Breast epithelium (tissue), 4 donors: ENCODE data around the gene ZWILCH. TPM values are rescaled to one million over a fixed set of nuclear protein-coding genes. Genes with fewer than 3 reads are reported as not detected.

Experiments used
- DNase-seq, 2 donors: peaks; one replicate each; pipeline ENCODE4 v3.0.0-alpha.2; 2019; ENCODE audit warnings: low spot score in 2 of 2
- H3K27ac ChIP-seq, 2 donors: fragments of 200-600 bp; sonication (generic) in 1 of 2; one replicate each; pipeline ENCODE4 v1.5.1; 2016 to 2019; ENCODE audit warnings: mild to moderate bottlenecking in 1 of 2
- H3K27me3 ChIP-seq, 2 donors: fragments of 200-600 bp; sonication (generic) in 1 of 2; one replicate each; pipeline versions ENCODE4 v1.5.1 to v1.6.0; 2017 to 2019; ENCODE audit warnings: control low read depth in 1 of 2, mild to moderate bottlenecking in 1 of 2
- H3K36me3 ChIP-seq: fragments of 200-600 bp; one replicate; pipeline ENCODE4 v1.5.1; 2019
- H3K4me1 ChIP-seq, 2 donors: fragments of 200-600 bp; sonication (generic); one replicate each; pipeline ENCODE4 v1.5.1; 2016 to 2019; ENCODE audit warnings: control low read depth in 1 of 2
- H3K4me3 ChIP-seq, 3 donors: fragments of 200-600 bp; sonication (generic); 1 replicate in 2 of 3; 2 replicates in 1 of 3; pipeline ENCODE4 v1.5.1; 2016 to 2019; ENCODE audit warnings: mild to moderate bottlenecking in 3 of 3, moderate library complexity in 2 of 3
- H3K9me3 ChIP-seq, 2 donors: fragments of 200-600 bp; sonication (generic) in 1 of 2; one replicate each; pipeline ENCODE4 v1.5.1; 2016 to 2019; ENCODE audit warnings: control low read depth in 1 of 2
- CTCF ChIP-seq, 3 donors: fragments of 450-650 bp; IDR thresholded peaks; one replicate each; pipeline ENCODE4 v1.5.1; 2016 to 2017; ENCODE audit warnings: antibody characterized with exemption in 3 of 3, mild to moderate bottlenecking in 3 of 3, moderate library complexity in 3 of 3
- POLR2A ChIP-seq: fragments of 450-650 bp; IDR thresholded peaks from one replicate; pipeline ENCODE4 v1.6.1; 2016; ENCODE audit warnings: antibody characterized with exemption, mild to moderate bottlenecking, moderate library complexity
- POLR2AphosphoS5 ChIP-seq, 3 donors: sonication (generic); formaldehyde crosslinking; IDR thresholded peaks; one replicate each; pipeline ENCODE4 v1.6.1; 2017; ENCODE audit warnings: antibody characterized with exemption in 3 of 3
- intact Hi-C: fragments of 100-400 bp; cut with DNase I; formaldehyde crosslinking; loops from one replicate; pipeline ENCODE4 v1.15.1; 2023; ENCODE audit warnings: low total_unique reads
- total RNA-seq, 3 donors: library from RNA; depleted of rRNA; stranded (reverse); fragments of >200 nt; gene quantifications; one replicate each; pipeline ENCODE4 v1.1.0, GENCODE V29; 2016

ZWILCH gene
- total RNA-seq, 3 donors from 2014 or later: 4.0 to 8.2 (median 7.6) TPM

DNA sequence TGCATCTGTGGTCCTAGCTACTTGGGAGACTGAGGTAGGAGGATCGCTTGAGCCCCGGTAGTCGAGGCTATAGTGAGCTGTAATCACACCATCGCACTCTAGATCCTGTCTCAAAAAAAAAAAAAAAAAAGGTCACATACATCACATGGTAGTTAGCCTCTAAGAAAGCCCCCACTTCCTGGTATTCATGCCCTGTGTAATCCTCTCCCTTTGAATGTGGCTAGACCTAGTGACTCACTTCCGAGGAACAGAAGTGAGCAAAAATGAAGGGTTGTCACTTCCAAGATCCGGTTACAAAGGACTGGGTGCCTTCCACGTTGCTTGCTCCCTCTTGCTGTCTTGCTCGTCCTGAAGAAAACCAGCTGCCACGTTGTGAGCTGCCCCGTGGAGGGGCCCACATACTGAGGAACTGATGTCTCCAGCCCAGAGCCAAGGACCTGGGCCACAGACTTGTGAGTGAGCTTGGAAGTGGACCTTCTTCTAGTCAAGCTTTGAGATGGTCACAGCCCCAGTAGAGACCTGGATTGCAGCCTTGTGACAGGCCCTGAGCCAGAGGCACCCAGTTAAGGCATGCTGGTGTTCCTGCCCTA is 73.3 kb downstream of the ZWILCH start:
- Histone ChIP-seq H3K4me3 (no peak overlapping the region), H3K4me1 (no peaks in the 10 kb centered on the region), H3K36me3 (no peaks in the 10 kb centered on the region), H3K9me3 (no peaks in the 10 kb centered on the region), H3K27me3 (no peaks in the 10 kb centered on the region), H3K27ac (no peak overlapping the region)
- TF ChIP-seq CTCF (IDR thresholded peaks at IDR 0.05) (no peak), POLR2AphosphoS5 (IDR thresholded peaks at IDR 0.05) (no peak), POLR2A (no peak)
- no peak for DNase-seq
- intact Hi-C loops: no loop called here

- DNase-seq: no peak
- no peak overlapping the region for H3K27ac ChIP-seq
- no peak for TF ChIP-seq CTCF (IDR thresholded peaks at IDR 0.05)
- no peak for TF ChIP-seq POLR2AphosphoS5 (IDR thresholded peaks at IDR 0.05)
- no peak for TF ChIP-seq POLR2A
Measured at GRCh38 chr15:66580643-66581042, 75.5 kb downstream of the ZWILCH start.

GRCh38 chr15:66581972-66582537 is 76.9 kb downstream of the ZWILCH start:
- Histone ChIP-seq H3K27me3 (no peaks in the 10 kb centered on the region), H3K9me3 (no peaks in the 10 kb centered on the region), H3K36me3 (no peaks in the 10 kb centered on the region), H3K4me3 (no peak overlapping the region), H3K27ac (no peak overlapping the region), H3K4me1 (no peaks in the 10 kb centered on the region)
- intact Hi-C loops: loop anchor here (1.0 kb wide), 1 partner anchor 19 kb away; no protein-coding TSS in a partner anchor
- DNase-seq: no peak
- TF ChIP-seq POLR2A (no peak), CTCF (IDR thresholded peaks at IDR 0.05) (no peak), POLR2AphosphoS5 (IDR thresholded peaks at IDR 0.05) (no peak)

More at GRCh38 chr15:66580643-66581042, 75.5 kb downstream of the ZWILCH start:
- Histone ChIP-seq H3K9me3 (no peaks in the 10 kb centered on the region), H3K4me1 (no peaks in the 10 kb centered on the region), H3K36me3 (no peaks in the 10 kb centered on the region), H3K4me3 (no peak overlapping the region), H3K27me3 (no peaks in the 10 kb centered on the region)
- intact Hi-C loops: loop anchor here (1.0 kb wide), 1 partner anchor 21 kb away; no protein-coding TSS in a partner anchor

GRCh38 chr15:66586155-66586976 is 81.2 kb downstream of the ZWILCH start:
- Histone ChIP-seq H3K27me3 (no peaks in the 10 kb centered on the region), H3K4me3 (no peak overlapping the region), H3K4me1 (no peaks in the 10 kb centered on the region), H3K27ac (no peak overlapping the region), H3K36me3 (no peaks in the 10 kb centered on the region), H3K9me3 (no peaks in the 10 kb centered on the region)
- no peak for DNase-seq
- TF ChIP-seq CTCF (IDR thresholded peaks at IDR 0.05) (no peak), POLR2A (no peak), POLR2AphosphoS5 (IDR thresholded peaks at IDR 0.05) (no peak)
- intact Hi-C loops: no loop called here

GRCh38 chr15:66587020-66587419 is 81.9 kb downstream of the ZWILCH start:
- no peak overlapping the region for H3K27ac ChIP-seq
- intact Hi-C loops: no loop called here
- no peak for TF ChIP-seq POLR2AphosphoS5 (IDR thresholded peaks at IDR 0.05)
- no peak for TF ChIP-seq CTCF (IDR thresholded peaks at IDR 0.05)
- TF ChIP-seq POLR2A: no peak

More at GRCh38 chr15:66587020-66587419, 81.9 kb downstream of the ZWILCH start:
- Histone ChIP-seq H3K36me3 (no peaks in the 10 kb centered on the region), H3K27me3 (no peaks in the 10 kb centered on the region), H3K4me3 (no peak overlapping the region), H3K4me1 (no peaks in the 10 kb centered on the region), H3K9me3 (no peaks in the 10 kb centered on the region)
- DNase-seq: no peak
